ENCODE measurements around the gene PPP6R3. TPM values are rescaled to one million over a fixed set of nuclear protein-coding genes. Genes with fewer than 3 reads are reported as not detected.

Gene PPP6R3
- total and polyA plus RNA-seq, 10 of the 15 experiments (the other 5 are each of a cell fraction or from before 2014, with no cell fraction given), result 12.4 to 123 (median 74.1) TPM

- no peaks in the 10 kb centered on the region for H3K9me3 ChIP-seq (replicated peaks; ENCODE audit: control insufficient read depth, insufficient read depth, low read length)
- no peak for DNase-seq (ENCODE audit: low read depth, low spot score)
- H4K20me1 ChIP-seq (ENCODE audit: control insufficient read depth, insufficient read depth), result no peaks in the 10 kb centered on the region
- no peak overlapping the region for H2AFZ ChIP-seq (ENCODE audit: control insufficient read depth, low read depth, low read length)
- in situ Hi-C loops (cut with MboI) (no loop called here), intact Hi-C loops (cut with micrococcal nuclease; ENCODE audit: unreplicated experiment) (no loop called here)
- no peak overlapping the region for H3K9ac ChIP-seq (ENCODE audit: control insufficient read depth, insufficient read depth, low read length)
- peaks cover 5% of the 10 kb centered on the region; the same call in 1 of the 2 replicates for H3K4me1 ChIP-seq (ENCODE audit: control insufficient read depth, insufficient read depth, low read length)
- no peak overlapping the region for H3K4me2 ChIP-seq (ENCODE audit: control insufficient read depth, insufficient read depth)
- no peak for FAIRE-seq
- H3K4me3 ChIP-seq, result no peak overlapping the region
- no peaks in the 10 kb centered on the region for H3K27me3 ChIP-seq (replicated peaks in 1 of 2; ENCODE audit: control insufficient read depth in 2 of 2, insufficient read depth in 2 of 2, low read length in 1 of 2)
- WGBS (ENCODE audit: insufficient coverage, insufficient replicate concordance, low lambda C conversion rate, missing lambda C conversion rate), result 85% methylated on average over 31 of the region's 34 CpGs
- H3K79me2 ChIP-seq (ENCODE audit: control insufficient read depth, insufficient read depth, low read length), result no peaks in the 10 kb centered on the region
- RAD21 ChIA-PET (ENCODE audit: unreplicated experiment), result no interaction called here
- SMC1A ChIA-PET (ENCODE audit: uncharacterized antibody, unreplicated experiment), result no interaction called here
- H3K36me3 ChIP-seq (ENCODE audit: control insufficient read depth in 2 of 2, insufficient read depth in 2 of 2, low read length in 1 of 2), result peaks cover 0 to 14% of the 10 kb centered on the region in 2 experiments; a peak in 3 of 4 replicates
- H3K27ac ChIP-seq (ENCODE audit: control insufficient read depth, insufficient read depth), result no peak overlapping the region
- CTCF ChIA-PET, result no interaction called here
- POLR2A ChIA-PET, result no interaction called here
- no peak for ATAC-seq
- BruUV-seq (replicated peaks), result no TSS peak
- TF ChIP-seq MXI1 (IDR thresholded peaks at IDR 0.05; ENCODE audit: low read depth, low read length) (no peak), MEF2A (IDR thresholded peaks at IDR 0.05; ENCODE audit: insufficient read depth, low read depth, low read length) (no peak), NKRF (conservative IDR thresholded peaks at IDR 0.05) (no peak), SUZ12 (IDR thresholded peaks at IDR 0.05; ENCODE audit: unreplicated experiment) (no peak), SKIL (IDR thresholded peaks at IDR 0.05; ENCODE audit: low read depth, poor library complexity, severe bottlenecking) (no peak), ZNF384 (IDR thresholded peaks at IDR 0.05; ENCODE audit: borderline replicate concordance, low read depth, low read length) (no peak), CREB1 (IDR thresholded peaks at IDR 0.05; ENCODE audit: low read depth) (no peak), USF1 (IDR thresholded peaks at IDR 0.05; ENCODE audit: borderline replicate concordance, extremely low read length, insufficient read depth, low read depth, low read length) (no peak), SPI1 (IDR thresholded peaks at IDR 0.05; ENCODE audit: borderline replicate concordance, insufficient read depth, low read depth, low read length) (no peak), SRF (IDR thresholded peaks at IDR 0.05; ENCODE audit: low read depth in 2 of 2, low read length in 2 of 2) (no peak), NFYA (IDR thresholded peaks at IDR 0.05; ENCODE audit: borderline replicate concordance, low read depth, low read length) (no peak), JUND (IDR thresholded peaks at IDR 0.05; ENCODE audit: low read depth, low read length) (no peak), PBX3 (IDR thresholded peaks at IDR 0.05; ENCODE audit: insufficient replicate concordance, low read depth, low read length) (no peak), WRNIP1 (IDR thresholded peaks at IDR 0.05; ENCODE audit: borderline replicate concordance, low read depth, low read length) (no peak), ATF2 (IDR thresholded peaks at IDR 0.05; ENCODE audit: low read length) (no peak)
These were observed 22.5 kb upstream of the PPP6R3 start for GRCh38 chr11:68437927-68438657.
